ENCODE data around the gene ALLC.

Gene ALLC

DNA sequence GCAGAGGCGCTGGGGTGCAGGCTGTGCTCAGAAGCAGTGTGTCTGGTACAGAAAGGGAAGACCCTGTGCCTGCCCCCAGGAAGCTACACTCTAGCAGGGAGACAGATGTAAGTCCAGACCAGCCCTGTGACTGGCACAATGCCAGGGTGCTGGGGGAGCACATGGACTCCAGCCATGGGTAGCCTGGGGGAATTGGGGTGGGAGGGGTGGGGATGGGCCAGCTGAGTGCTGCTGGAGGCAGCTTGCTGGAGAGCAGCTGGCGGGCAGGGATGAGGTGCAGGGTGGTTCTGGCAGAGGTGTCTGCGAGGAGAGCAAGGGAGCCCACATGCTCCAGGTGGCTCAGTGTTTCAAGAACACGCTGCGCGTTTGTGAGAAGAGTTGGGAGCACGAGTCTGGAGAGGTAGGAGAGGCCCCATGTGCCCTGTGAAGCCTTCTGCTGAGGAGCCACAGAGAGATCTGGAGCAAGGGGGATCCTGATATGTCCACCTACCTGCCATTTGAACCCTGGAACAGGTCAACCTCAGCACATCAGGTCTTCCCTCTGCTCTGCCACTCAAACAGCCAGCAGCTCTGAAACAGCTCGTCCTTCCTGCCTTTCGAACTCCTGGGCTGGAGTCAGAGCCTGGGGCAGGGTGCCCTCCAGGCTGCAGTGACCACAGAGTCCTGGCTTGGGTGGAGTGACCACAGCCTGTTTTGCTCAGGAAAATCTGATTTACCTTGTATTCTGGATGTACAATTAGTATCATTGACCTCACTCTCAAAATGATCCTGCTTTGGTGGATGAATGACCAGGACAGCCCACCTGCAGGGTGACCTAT lies 15.1 kb downstream of the ALLC start:
- TF ChIP-seq CREB1 (IDR thresholded peaks at IDR 0.05; ENCODE audit: low read depth): no peak
- TF ChIP-seq NFIC (IDR thresholded peaks at IDR 0.05): no peak
- TF ChIP-seq, protein P1, sequence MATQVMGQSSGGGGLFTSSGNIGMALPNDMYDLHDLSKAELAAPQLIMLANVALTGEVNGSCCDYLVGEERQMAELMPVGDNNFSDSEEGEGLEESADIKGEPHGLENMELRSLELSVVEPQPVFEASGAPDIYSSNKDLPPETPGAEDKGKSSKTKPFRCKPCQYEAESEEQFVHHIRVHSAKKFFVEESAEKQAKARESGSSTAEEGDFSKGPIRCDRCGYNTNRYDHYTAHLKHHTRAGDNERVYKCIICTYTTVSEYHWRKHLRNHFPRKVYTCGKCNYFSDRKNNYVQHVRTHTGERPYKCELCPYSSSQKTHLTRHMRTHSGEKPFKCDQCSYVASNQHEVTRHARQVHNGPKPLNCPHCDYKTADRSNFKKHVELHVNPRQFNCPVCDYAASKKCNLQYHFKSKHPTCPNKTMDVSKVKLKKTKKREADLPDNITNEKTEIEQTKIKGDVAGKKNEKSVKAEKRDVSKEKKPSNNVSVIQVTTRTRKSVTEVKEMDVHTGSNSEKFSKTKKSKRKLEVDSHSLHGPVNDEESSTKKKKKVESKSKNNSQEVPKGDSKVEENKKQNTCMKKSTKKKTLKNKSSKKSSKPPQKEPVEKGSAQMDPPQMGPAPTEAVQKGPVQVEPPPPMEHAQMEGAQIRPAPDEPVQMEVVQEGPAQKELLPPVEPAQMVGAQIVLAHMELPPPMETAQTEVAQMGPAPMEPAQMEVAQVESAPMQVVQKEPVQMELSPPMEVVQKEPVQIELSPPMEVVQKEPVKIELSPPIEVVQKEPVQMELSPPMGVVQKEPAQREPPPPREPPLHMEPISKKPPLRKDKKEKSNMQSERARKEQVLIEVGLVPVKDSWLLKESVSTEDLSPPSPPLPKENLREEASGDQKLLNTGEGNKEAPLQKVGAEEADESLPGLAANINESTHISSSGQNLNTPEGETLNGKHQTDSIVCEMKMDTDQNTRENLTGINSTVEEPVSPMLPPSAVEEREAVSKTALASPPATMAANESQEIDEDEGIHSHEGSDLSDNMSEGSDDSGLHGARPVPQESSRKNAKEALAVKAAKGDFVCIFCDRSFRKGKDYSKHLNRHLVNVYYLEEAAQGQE (IDR thresholded peaks at IDR 0.05; ENCODE audit: low read depth): no peak
- no peak for TF ChIP-seq CEBPB (IDR thresholded peaks at IDR 0.05)
- TF ChIP-seq, protein P2, sequence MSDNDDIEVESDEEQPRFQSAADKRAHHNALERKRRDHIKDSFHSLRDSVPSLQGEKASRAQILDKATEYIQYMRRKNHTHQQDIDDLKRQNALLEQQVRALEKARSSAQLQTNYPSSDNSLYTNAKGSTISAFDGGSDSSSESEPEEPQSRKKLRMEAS (IDR thresholded peaks at IDR 0.05): no peak
- TF ChIP-seq TEAD4 (IDR thresholded peaks at IDR 0.05): no peak
- TF ChIP-seq USF1 (IDR thresholded peaks at IDR 0.05): no peak
- TF ChIP-seq RAD21 (IDR thresholded peaks at IDR 0.05; ENCODE audit: low read depth): no peak
- no peak for TF ChIP-seq FOXM1 (IDR thresholded peaks at IDR 0.05; ENCODE audit: borderline replicate concordance, low read depth)
- TF ChIP-seq EP300 (IDR thresholded peaks at IDR 0.05; ENCODE audit: borderline replicate concordance): no peak
- TF ChIP-seq TCF12 (IDR thresholded peaks at IDR 0.05; ENCODE audit: low read depth): no peak
- TF ChIP-seq ZBTB7A (IDR thresholded peaks at IDR 0.05; ENCODE audit: low read depth): no peak

DNA sequence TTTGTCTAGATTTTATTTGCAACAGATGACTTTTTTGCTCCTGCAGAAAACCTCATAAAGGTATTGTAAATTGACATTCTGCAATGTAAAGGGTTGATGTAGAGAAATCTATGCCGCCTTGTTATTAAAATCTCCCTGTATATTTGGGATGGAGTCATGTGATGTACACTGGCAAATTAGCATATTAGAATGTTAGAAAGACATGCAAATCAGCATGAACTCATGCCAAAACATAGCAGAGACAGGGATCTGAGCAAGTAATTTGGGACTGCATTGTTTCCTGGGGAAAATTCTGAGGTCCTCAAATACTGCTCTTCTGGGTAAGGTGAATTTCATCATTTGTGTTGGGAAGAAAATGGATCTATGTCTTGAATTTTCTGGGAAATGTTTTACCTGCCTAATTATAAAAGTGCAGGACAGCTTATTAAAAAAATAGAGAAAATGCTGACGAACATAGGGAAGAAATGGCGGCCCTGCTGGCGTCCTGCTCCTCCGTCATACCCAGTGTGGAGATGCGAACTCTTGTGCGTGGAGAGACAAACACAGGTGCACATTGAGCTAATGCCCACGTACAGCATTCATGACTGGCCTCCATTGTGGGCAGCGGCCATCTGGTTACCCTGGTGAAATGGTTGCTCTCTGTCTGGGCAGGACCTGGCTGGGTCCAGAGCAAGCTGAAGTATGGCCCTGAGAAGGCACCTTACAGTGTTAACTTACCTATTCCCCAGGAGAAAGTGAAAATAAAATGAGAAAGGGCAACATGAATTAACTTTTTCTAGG lies 16.3 kb downstream of the ALLC start:
- TF ChIP-seq EP300 (IDR thresholded peaks at IDR 0.05; ENCODE audit: borderline replicate concordance) (no peak), ZBTB7A (IDR thresholded peaks at IDR 0.05; ENCODE audit: low read depth) (no peak), RAD21 (IDR thresholded peaks at IDR 0.05; ENCODE audit: low read depth) (no peak), TEAD4 (IDR thresholded peaks at IDR 0.05) (no peak), EGR1 (IDR thresholded peaks at IDR 0.05) (no peak), NFIC (IDR thresholded peaks at IDR 0.05) (no peak), CEBPB (IDR thresholded peaks at IDR 0.05) (no peak), YY1 (IDR thresholded peaks at IDR 0.05; ENCODE audit: low read depth) (no peak), USF1 (IDR thresholded peaks at IDR 0.05) (no peak), TCF12 (IDR thresholded peaks at IDR 0.05; ENCODE audit: low read depth) (no peak), CREB1 (IDR thresholded peaks at IDR 0.05; ENCODE audit: low read depth) (no peak), TAF1 (IDR thresholded peaks at IDR 0.05; ENCODE audit: low read depth) (no peak), FOXM1 (IDR thresholded peaks at IDR 0.05; ENCODE audit: borderline replicate concordance, low read depth) (no peak)
- TF ChIP-seq, protein P1 (IDR thresholded peaks at IDR 0.05; ENCODE audit: low read depth): no peak
- TF ChIP-seq, protein P2 (IDR thresholded peaks at IDR 0.05): no peak

DNA sequence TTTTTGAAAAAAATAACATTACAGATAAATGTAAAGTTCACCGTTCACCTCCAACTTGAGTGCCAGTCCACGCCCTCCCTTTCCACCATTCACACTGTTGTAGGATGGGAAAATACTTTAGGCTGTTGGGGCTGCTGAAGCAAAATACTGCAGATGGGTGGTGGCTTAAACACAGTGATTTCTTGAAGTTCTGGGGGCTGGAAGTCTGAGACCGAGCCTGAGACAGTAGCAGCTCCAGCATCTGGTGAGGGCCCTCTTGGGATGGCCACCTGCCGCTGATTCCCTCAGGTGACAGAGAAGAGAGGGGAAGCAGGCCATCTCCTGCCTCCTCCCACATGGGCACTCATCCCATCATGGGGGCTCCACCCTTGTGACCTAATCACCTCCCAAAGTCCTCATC lies 17.7 kb downstream of the ALLC start:
- TF ChIP-seq, protein P1 (IDR thresholded peaks at IDR 0.05; ENCODE audit: low read depth): no peak
- no peak for TF ChIP-seq EP300 (IDR thresholded peaks at IDR 0.05; ENCODE audit: borderline replicate concordance)
- TF ChIP-seq EGR1 (IDR thresholded peaks at IDR 0.05): no peak
- no peak for TF ChIP-seq YY1 (IDR thresholded peaks at IDR 0.05; ENCODE audit: low read depth)
- TF ChIP-seq FOXM1 (IDR thresholded peaks at IDR 0.05; ENCODE audit: borderline replicate concordance, low read depth): no peak
- no peak for TF ChIP-seq CREB1 (IDR thresholded peaks at IDR 0.05; ENCODE audit: low read depth)
- TF ChIP-seq, protein P2 (IDR thresholded peaks at IDR 0.05): no peak
- no peak for TF ChIP-seq TEAD4 (IDR thresholded peaks at IDR 0.05)
- TF ChIP-seq TCF12 (IDR thresholded peaks at IDR 0.05; ENCODE audit: low read depth): no peak
- no peak for TF ChIP-seq USF1 (IDR thresholded peaks at IDR 0.05)
- TF ChIP-seq NFIC (IDR thresholded peaks at IDR 0.05): no peak
- TF ChIP-seq RAD21 (IDR thresholded peaks at IDR 0.05; ENCODE audit: low read depth): no peak
- TF ChIP-seq ZBTB7A (IDR thresholded peaks at IDR 0.05; ENCODE audit: low read depth): no peak
- no peak for TF ChIP-seq CEBPB (IDR thresholded peaks at IDR 0.05)
- TF ChIP-seq TAF1 (IDR thresholded peaks at IDR 0.05; ENCODE audit: low read depth): no peak

Measured in Ishikawa (cell line).